ENCODE measurements around the gene DAB2.
"Not testable (repeated sequence)": the region's sequence is repeated elsewhere in the genome, so short reads cannot be mapped to it uniquely, and the experiment has no call there.

The DAB2 gene

DNA sequence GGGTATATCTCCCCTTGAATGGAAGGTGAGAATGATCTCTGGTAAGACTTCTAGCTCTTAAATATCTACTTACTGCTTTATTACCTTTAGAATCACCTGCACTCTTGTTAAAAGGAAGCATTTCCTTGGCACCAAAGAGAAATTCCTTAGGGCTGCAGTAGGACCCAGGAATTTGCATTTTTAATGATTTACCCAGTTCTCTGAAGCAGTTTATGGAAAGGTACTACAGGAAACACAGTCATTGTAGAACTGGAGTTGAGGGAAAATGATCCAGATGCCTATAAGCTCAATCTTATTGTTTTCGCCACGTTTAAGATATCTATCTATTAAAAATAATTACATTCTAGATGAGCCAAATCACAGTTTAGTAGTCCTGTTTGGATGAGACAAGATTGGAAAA, 51.0 kb downstream of the DAB2 start:
- DNase-seq, result no peak

DNA sequence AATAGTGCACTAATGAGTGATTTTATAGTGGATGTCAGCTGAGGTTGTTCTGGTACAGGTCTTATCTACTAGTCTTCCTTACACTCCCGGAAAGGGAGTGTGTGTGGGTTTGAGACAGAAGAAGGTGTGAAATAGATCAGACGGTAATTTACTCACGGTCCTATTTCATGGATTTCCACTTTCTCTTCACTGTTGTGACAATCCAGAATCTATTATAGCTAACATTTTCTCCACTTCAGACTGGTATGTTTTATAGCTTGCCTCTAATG, 53.5 kb downstream of the DAB2 start:
- no peak for DNase-seq

DNA sequence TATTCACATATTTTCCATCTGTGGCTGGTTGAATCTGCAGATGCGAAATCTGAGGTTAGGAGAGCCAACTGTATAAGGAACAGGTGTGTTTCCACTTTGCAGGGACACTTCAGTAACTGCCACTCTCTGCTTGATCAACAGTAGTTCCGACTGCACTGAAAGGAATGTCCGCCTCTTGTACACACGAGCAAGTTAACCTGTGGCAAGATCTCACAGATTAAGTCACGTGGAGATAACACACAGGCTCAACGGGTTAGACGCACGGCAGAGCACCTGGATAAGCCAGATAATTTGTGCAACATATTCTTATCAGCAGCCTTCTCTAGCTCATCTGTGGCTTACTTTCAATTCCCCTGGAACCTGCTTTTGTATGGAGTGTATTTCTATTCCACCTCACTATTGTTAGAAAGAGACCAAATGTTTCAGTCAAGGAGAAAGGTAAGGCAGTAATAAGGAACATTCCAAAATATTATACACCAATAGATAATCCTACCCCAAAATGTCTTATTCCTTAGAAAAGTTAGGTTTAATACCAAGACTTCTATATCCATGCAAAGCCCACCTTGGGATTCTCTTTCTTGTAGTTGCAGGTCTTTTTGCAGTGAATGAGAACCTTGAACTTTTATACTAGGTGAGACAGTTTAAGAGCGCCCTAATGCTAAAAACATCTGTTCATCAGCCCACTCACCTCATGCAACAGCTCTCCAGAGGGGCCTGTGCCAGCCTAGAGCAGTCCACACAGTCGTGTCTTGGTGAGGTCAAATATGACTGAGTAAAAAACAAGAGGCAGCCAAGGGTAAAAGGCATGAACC, 54.0 kb downstream of the DAB2 start:
- no peak for DNase-seq

DNA sequence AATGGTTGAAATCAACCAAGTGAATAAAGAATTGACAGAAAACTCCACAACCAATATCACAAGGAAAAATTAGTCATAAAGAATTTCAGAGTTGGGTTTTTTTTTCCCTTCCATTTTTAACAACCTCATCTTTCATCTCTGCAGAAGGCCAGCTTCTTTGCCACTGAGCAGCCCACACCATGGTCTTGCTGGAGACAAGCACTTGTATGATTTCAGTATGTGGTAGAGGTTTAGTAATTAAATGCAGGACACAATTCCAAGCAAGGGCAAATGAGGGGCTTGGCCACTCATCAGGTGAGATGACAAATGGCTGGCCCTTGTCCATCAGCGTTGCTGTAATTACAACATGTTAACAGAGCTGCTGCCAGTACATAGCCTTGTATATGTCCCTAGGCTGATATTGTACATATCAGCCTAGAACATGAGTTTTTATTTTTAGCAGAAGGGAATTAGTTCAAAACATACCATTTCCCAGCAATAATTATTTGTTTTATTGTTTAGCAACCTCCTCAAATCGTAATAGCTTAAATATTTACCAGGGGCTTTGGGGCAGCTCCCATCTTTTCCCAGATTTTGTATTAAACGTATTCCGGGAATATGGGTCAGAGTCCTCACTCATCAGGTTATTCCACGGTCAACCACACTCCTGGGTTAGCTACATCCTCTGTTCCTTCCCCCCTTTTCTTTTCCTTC, 55.5 kb downstream of the DAB2 start:
- DNase-seq, result no peak

DNA sequence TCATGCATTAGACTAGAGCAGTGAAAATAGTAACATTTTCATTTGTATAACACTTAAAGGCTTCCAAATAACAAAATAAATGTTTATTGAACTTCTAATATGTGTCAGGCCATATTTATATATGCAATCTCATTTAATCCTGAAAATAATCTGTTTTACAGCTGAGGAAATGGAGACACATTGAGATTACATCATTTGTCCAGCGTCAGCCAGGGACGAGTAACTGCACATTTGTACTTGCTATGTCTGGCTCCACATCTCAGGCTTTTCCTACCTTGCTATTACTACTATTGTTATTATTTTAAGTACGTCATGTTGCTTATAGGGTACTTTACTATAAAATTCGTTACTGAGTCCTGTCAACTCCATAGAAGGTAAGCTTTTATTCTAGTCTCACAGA, 56.7 kb downstream of the DAB2 start:
- DNase-seq, result no peak

DNA sequence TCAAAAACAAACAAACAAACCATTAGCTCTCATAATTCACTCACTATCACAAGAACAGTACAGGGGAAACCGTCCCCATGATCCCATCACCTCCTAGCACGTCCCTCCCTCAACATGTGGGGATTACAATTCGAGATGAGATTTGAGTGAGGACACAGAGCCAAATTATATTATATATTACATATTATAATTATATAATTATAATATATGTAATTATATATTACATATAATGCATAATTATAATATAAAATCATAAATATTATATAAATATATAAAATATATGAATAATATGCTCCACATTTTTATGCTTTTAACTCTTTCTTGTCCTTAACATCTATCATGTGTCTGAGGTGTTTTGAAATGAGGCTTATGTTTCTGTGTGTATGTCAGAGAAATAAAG, 57.1 kb downstream of the DAB2 start:
- no peak for DNase-seq

DNA sequence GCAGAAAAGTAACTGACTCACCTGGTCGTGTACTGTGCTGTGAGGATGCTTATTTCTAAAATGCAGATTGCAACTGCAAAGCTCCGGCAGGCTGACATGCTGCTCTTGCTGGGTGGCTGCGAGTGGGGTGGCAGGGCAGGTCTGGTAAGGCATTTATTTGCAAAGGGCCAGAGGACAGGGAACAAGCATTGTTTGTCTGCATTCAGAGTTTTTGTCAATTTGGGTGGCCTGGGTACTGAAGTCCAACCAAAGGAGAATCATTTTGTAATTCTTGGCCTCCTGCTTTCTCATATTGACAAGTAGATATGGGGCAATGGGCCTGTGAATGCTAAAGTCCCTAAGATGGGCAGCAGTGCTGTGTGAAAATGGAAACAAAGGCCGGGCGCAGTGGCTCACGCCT, 60.4 kb downstream of the DAB2 start, which contains the start of gene C9:
TSS of gene C9 (minus strand) at position 129 of the 400 bp plus-strand sequence. CDS start at position 98, 31 bp downstream.
- no peak for DNase-seq

DNA sequence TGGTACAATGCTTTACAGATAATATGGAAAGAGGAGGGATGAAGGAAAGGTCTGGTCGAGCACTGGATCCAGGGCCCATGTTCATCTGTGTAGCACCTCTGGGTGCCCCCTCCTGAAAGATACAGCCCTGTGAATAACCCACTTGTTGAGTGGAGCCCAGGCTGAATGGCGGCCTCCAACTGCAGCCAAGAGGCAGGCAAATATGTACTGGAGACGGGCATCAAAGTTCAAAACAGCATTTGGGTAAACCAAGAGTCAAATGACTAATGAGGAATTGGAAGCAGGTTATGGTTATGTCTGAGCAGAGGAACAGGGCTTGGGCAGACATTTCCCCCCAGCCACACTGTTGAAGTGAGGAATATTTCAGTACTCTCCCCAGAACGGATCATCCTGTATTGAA, 61.6 kb downstream of the DAB2 start:
- no peak for DNase-seq

DNA sequence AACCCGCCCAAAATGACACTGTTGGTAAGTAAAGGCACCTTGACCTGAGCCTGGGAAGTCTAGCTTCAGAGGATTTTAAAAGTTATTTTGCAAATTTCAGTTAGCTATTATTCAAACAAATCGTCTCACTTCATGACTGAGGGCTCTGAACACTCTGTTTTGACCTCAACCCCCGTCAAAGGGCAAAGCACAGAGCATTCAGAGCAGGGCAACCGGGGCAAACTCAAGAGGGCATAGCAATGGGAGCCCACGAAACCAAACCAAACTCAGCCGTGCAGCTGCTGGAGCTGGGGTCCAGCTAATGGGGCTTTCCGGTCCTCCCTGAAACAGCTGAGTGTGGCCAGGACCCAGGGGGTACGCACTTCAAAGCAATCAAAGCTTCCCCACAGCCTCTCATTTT, 62.1 kb downstream of the DAB2 start:
- DNase-seq, result no peak

DNA sequence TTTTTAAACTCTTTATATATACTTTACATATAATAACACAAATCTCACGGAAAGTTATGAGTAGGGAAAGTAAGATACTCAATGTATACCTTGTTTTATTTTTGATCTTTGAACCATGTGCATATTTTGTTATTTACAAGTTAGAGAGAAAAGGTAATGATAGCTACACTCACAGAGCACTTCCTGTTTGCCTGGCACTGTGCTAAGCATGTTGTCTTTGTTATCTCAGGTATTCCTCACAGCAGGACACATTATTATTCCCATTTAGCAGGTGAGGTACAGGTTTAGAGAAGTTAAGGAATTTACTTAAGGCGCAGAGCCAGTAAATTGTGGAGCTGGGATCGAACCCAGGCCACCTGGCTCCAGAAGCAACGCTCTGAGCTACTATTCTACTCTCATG, 63.5 kb downstream of the DAB2 start:
- no peak for DNase-seq

DNA sequence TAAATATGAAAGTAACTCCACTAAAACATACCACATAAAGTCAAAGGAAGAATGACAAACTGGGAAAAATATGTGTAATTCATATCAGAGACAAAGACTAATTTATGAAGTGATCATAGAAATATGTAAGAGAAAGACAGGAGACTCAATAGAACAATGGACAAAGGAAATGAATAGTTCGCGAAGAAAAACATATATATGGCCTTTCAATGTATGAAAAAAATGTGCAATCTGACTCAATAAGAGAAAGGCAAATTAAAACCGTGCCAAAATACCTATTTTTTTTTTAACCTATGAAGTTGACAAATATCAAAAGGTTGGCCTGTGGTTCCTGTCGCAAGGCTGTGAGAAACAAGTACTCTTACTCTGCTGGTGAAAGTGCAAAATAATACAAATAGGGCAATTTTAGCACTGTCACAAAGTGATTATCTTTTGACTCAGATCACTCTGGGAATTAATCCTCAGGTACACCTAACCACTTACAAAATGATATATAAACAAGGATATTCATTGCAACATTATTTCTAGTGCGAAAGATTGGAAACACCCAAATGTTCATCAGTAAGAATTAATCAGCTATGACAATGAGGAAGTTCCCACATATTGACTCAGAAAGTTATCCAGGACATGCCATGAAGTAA, 64.2 kb downstream of the DAB2 start:
- no peak for DNase-seq

DNA sequence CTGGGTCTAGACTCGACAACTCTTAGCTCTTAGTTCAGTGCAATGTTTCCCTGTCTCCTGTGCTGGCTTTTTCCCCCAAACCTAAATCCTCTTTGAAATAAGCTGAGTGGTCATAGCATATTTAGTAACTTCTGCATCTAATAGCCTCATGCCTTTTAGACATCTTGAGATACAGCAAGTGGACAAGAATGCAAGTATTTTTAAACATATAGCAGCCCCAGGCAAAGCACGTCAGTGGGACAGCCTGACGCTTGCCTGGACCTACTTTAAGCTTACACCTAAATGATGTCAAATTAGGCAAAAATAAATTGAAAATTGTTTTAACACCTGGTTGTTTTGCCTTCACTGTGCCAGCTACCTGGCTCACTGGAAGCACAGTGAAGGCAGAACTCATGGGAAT, 68.5 kb downstream of the DAB2 start:
- no peak for DNase-seq

DNA sequence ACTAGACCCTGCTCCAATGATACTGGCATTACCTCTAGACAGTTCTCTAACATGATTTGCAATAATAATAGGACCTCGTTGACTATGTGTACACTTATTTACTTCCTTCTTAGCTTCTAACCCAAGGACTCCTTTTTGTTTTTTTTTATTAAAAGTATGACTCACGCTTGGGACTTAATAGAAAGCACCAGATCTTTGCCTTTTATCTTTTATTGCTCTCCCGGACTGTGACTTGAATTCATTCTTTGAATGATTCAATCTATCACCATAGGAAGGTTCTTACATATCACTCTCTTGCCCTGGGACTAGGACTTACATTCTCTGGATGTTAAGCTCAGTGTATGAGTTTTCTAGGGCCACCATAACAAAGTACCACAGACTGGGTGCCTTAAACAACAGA, 69.5 kb downstream of the DAB2 start:
- DNase-seq, result no peak

DNA sequence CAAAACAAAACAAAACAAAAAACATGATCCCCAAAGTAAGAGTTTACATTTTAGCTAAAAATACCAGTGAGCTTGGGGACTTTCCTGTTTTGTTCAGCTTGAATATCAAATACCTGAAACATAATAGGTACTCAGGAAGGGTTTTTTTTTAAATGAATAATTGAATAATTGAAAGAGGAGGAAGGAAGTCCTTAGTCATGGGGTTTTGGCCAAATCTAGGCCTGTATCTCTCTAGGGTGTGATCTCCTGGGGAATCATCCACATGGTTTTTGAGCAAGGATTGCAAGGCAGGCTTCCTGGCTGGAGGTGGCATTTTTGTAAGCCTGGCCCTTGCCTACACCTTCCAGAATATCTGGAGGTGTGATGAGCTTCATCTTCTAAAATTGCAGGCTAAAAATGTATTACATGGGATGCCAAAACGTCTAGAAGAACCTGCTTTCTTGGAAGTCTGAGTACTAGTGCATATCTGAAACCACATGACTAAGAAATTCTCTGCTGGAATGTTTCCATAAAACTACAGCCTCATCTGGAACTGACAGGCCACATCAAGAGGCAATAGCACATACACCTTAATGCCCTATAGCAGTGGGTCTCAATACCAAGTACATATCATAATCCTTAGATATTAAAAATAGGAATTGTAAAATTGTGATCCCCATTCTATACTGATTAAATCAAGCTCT, 70.9 kb downstream of the DAB2 start:
- DNase-seq, result no peak

DNA sequence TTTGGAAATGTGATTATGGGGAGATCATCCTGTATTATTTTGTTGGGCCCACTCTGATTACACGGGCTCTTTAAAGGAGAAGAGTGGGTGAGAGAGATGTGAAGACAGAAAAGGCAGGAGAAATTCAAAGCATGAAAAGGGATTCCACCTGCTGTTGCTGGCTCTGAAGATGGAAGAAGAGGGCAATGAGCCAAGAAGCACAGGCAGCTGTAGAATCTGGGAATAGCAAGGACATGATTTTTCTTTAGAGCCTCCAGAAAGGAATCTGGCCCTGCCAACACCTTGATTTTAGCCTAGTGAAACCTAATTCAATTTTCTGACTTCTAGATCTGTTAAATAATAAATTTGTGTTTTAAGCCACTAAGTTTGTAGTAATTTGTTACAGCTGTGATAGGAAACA, 71.8 kb downstream of the DAB2 start:
- no peak for DNase-seq

DNA sequence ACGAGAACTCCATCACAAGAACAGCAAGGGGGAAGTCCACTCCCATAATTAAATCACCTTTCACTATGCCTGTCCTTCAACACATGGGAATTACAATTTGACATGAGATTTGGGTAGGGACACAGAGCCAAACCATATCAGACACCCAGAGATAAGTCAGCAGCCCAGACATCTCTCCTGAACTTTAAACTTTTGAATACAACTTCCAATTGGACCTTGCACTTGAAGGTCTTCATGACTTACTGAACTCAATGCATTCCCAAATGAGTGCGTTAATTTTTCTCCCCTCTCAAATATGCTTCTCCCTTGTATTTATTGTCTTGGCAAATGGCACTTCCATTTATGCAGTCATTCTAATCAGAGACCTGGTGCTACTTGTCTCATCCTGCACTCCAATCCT, 72.6 kb downstream of the DAB2 start:
- no peak for DNase-seq

DNA sequence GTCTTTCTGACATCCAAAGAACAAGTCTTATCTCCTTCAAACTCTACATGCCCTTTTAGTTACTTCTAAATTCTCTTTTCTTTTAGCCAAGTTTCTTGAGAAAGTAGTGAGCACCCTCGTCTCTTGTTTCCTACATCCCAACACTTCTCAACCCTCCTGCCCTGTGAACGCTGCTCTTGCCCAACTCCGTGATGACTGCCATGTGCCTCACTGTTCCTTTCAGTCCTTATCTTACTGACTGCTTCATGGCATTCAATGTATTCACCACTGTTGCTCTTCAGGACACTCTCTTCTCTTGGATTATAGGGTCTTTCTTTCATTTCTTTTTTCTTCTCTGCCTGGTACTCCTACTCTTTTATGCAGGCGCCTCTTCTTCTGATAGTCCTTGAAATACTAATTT, 75.3 kb downstream of the DAB2 start:
- no peak for DNase-seq

DNA sequence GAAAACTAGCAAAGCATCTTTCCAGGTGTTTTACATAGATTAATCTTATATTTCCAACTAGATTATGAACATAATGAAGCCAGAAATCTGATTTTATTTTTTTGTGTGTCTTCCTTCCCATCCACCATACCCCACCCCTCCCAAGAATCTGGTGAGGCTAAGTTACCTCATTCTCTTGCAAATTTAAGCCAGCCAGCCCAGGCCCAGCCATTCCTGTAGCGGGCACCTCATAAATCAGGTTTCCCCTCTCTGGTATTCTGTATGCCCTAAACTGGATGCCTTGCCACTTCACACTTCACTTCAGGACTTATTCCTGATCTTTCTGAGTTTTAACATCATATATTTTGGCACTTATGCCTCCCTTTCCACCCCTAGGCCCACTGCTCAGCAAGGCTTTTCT, 82.3 kb downstream of the DAB2 start:
- DNase-seq, result no peak

DNA sequence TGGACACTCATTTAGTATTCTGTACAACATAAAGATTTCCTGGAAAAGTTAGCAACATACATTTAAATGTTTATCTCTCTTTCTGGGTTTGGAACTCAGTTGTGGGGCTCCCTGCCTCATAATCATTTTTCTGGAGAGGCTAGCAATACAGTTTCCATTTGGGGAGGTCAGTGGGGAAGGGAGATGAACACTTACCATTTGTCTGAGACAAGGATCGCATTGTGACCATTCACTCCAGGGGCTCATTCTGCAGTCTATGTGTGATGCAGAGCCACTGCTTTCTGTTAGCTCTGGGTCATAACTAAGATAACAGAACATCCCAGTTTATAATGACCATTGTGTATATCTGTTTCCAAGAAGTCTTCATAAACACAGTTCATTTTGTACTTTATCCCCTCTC, 82.9 kb downstream of the DAB2 start:
- no peak for DNase-seq

DNA sequence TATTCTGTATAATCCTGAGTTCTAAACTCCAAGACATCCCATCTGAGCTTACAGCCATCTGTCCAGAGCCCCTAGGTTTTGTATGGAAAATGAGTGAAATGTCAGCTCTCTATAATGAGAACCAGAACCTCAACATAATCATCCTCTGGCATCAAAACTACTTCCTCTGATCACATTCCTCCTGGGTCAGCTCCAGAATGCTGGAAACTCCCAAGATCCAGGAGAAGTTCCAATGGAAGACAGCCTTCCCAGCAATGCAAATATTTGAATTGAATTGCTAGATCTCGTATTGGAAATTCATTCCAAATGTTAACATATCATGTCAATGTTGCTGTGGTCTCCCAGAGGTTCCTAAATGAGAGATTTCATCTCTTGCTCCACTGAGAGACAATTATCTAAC, 84.3 kb downstream of the DAB2 start:
- no peak for DNase-seq

DNA sequence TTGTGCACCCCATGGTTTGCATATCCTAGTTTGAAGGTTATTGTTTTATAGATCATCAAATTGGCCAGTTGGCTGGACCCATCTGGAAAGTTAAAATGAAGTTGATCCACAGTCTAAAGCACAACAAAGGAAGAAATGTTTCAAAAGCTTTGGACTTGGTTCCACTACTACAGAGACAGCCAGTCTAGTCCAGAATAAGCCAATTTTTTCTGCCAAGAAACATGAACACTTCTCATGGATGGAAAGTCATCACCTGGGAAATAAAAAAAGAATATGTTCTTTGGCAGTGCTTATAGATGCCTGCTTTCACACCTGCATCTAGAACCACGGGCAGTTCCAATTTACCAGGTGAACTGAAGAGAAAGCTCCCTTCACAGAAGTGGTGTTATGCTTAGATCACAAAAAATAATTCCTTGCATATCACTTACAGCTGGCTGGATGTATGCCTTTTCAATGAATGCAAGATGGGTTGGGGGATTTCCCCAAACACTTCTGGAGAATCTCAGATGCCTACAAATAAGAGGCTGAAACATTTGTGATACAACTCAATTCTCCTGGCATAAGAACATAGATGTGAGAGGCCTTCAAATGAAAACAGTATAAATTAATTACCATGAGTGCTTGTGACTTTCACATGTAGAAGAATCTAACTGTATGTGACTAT, 87.4 kb downstream of the DAB2 start:
- DNase-seq, result no peak

DNA sequence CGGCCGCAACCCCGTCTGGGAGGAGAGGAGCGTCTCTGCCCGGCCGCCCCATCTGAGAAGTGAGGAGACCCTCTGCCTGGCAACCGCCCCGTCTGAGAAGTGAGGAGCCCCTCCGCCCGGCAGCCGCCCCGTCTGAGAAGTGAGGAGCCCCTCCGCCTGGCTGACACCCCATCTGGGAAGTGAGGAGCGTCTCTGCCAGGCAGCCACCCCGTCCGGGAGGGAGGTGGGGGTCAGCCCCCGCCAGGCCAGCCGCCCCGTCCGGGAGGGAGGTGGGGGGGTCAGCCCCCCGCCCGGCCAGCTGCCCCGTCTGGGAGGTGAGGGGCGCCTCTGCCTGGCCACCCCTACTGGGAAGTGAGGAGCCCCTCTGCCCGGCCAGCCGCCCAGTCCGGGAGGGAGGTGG, 90.5 kb downstream of the DAB2 start:
- not testable (repeated sequence) for DNase-seq

DNA sequence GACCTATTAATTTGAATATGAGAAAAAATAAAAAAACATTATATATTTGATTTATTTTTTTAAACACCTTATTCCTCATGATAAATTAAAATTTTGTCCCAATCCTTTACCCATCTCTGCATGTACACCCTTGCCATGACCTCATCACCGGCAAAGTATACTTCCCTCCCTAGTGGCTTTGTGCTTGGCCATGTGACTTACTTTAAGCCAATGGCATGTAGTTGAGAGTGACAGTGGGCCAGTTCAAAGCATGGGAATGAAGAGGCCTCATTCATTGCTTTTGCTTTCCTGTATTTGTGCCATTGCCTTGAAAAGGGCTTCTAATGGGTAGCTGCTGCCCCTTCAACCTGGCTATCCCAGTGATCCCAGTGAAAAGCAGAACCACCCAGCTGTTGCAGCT, 91.7 kb downstream of the DAB2 start:
- DNase-seq, result no peak

All from CD4-positive, alpha-beta T cell treated with Interleukin-10 for 1 hour (primary cell).